Glomerular endothelial cell (primary cell): ENCODE data around the gene GRB7. TPM values are rescaled to one million over a fixed set of nuclear protein-coding genes. Genes with fewer than 3 reads are reported as not detected.

Experiments
- DNase-seq: peaks from one replicate; pipeline ENCODE4 v3.0.0-alpha.2; 2011; ENCODE audit warnings: low read depth, low spot score; ENCODE audit errors: extremely low read depth
- total RNA-seq: library from RNA; depleted of rRNA; stranded (reverse); fragments of >200 nt; gene quantifications from 2 replicates; pipeline ENCODE4 v1.2.3, GENCODE V29; 2015

GRB7 gene
- total RNA-seq, 1 donor from 2014 or later: not detected

GRCh38 chr17:39794249-39794970 lies 56.7 kb downstream of the GRB7 start:
- DNase-seq: no peak

Other genes with a start within 250 kb of the GRB7 start
- gene NEUROD2, start 130.0 kb upstream of the GRB7 start, total RNA-seq: not detected in 2 replicates
- gene PPP1R1B, start 111.0 kb upstream of the GRB7 start, total RNA-seq: not detected in 2 replicates
- 31.4 and 50.2 TPM in 2 replicates for gene STARD3, start 100.8 kb upstream of the GRB7 start, total RNA-seq
- 0.05 and 2.1 TPM in 2 replicates for gene TCAP, start 72.6 kb upstream of the GRB7 start, total RNA-seq
- not detected in 2 replicates for gene PNMT, start 69.5 kb upstream of the GRB7 start, total RNA-seq
- gene PGAP3, start 49.9 kb upstream of the GRB7 start, total RNA-seq: 6.0 and 7.5 TPM in 2 replicates
- gene ERBB2, start 37.9 kb upstream of the GRB7 start, total RNA-seq: 18.5 and 20.1 TPM in 2 replicates
- gene MIEN1, start 7.4 kb upstream of the GRB7 start, total RNA-seq: 49.0 and 51.2 TPM in 2 replicates
- gene IKZF3, start 126.4 kb downstream of the GRB7 start, total RNA-seq: not detected in 2 replicates
- not detected in 2 replicates for gene ZPBP2, start 130.3 kb downstream of the GRB7 start, total RNA-seq
- 3.0 and 6.8 TPM in 2 replicates for gene GSDMB, start 180.7 kb downstream of the GRB7 start, total RNA-seq
- 26.0 and 29.5 TPM in 2 replicates for gene ORMDL3, start 189.7 kb downstream of the GRB7 start, total RNA-seq
- gene LRRC3C, start 189.8 kb downstream of the GRB7 start, total RNA-seq: not detected in 2 replicates
- gene GSDMA, start 225.1 kb downstream of the GRB7 start, total RNA-seq: not detected in 2 replicates
- gene PSMD3, start 242.9 kb downstream of the GRB7 start, total RNA-seq: 124 and 134 TPM in 2 replicates